Measurements from ENCODE around the gene ZC3H12C.

Gene ZC3H12C

GRCh38 chr11:110156503-110156902 lies 63.3 kb downstream of the ZC3H12C start:
- no peak for DNase-seq

- DNase-seq, result no peak
Observed at GRCh38 chr11:110158317-110159200, 65.4 kb downstream of the ZC3H12C start.

GRCh38 chr11:110159476-110159875 lies 66.3 kb downstream of the ZC3H12C start:
- no peak for DNase-seq

GRCh38 chr11:110160016-110160415 lies 66.8 kb downstream of the ZC3H12C start:
- DNase-seq, result no peak

GRCh38 chr11:110160437-110160836 lies 67.2 kb downstream of the ZC3H12C start:
- DNase-seq, result no peak

GRCh38 chr11:110161061-110161460 lies 67.9 kb downstream of the ZC3H12C start:
- no peak for DNase-seq

- DNase-seq, result no peak
Observed at GRCh38 chr11:110162216-110162615, 69.0 kb downstream of the ZC3H12C start.

- no peak for DNase-seq
Observed at GRCh38 chr11:110165039-110165925, 72.1 kb downstream of the ZC3H12C start.

- no peak for DNase-seq
Observed at GRCh38 chr11:110168033-110168803, 75.0 kb downstream of the ZC3H12C start.

- no peak for DNase-seq
Observed at GRCh38 chr11:110169738-110170137, 76.5 kb downstream of the ZC3H12C start.

- no peak for DNase-seq
Observed at GRCh38 chr11:110172468-110173065, 79.4 kb downstream of the ZC3H12C start.

- DNase-seq, result peak; percentile 43
Observed at GRCh38 chr11:110173811-110174644, 80.8 kb downstream of the ZC3H12C start.

- DNase-seq, result no peak
Observed at GRCh38 chr11:110174645-110175310, 81.6 kb downstream of the ZC3H12C start.

- DNase-seq, result no peak
Observed at GRCh38 chr11:110176366-110177085, 83.3 kb downstream of the ZC3H12C start.

- no peak for DNase-seq
Observed at GRCh38 chr11:110177086-110177456, 83.9 kb downstream of the ZC3H12C start.

GRCh38 chr11:110179064-110179463 lies 85.9 kb downstream of the ZC3H12C start:
- no peak for DNase-seq

- no peak for DNase-seq
Observed at GRCh38 chr11:110182886-110183285, 89.7 kb downstream of the ZC3H12C start.

GRCh38 chr11:110184456-110184855 lies 91.3 kb downstream of the ZC3H12C start:
- no peak for DNase-seq

GRCh38 chr11:110185121-110185591 lies 92.0 kb downstream of the ZC3H12C start:
- DNase-seq, result no peak

GRCh38 chr11:110185599-110185998 lies 92.4 kb downstream of the ZC3H12C start:
- no peak for DNase-seq
